Measurements from ENCODE around the gene CDKN1C.

Gene CDKN1C

DNA sequence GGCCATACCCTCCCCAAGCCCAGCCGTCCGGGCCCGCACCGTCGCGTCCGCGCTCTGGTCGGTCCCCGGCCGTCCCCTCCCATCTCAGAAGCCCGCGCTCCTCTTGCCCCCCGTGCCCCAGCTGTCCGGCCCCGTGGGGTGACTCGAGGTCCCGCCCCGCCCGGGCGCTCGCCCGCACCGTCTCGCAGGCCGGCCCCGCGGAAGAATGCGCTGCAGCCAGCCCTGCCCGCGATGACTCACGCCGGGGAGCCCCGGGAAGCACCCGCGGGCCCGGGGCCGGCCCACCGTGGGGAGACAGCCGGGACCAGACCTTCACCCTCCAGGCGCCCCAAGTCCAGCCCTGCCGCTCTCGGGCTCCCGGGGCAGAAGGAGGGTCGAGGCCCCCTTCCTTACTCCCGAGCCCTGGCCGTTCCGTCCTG, 44.0 kb upstream of the CDKN1C start:
- Histone ChIP-seq H3K4me1 (ENCODE audit: control insufficient read depth, insufficient read depth, low read length) (peaks cover 3% of the 10 kb centered on the region; the same call in 1 of the 2 replicates), H3K4me3 (ENCODE audit: low read length) (peak overlapping the region; percentile 38; the same call in 1 of the 2 replicates)
- no CpG with 5 or more reads among the region's 48 CpGs for WGBS (ENCODE audit: insufficient coverage, insufficient read length)

DNA sequence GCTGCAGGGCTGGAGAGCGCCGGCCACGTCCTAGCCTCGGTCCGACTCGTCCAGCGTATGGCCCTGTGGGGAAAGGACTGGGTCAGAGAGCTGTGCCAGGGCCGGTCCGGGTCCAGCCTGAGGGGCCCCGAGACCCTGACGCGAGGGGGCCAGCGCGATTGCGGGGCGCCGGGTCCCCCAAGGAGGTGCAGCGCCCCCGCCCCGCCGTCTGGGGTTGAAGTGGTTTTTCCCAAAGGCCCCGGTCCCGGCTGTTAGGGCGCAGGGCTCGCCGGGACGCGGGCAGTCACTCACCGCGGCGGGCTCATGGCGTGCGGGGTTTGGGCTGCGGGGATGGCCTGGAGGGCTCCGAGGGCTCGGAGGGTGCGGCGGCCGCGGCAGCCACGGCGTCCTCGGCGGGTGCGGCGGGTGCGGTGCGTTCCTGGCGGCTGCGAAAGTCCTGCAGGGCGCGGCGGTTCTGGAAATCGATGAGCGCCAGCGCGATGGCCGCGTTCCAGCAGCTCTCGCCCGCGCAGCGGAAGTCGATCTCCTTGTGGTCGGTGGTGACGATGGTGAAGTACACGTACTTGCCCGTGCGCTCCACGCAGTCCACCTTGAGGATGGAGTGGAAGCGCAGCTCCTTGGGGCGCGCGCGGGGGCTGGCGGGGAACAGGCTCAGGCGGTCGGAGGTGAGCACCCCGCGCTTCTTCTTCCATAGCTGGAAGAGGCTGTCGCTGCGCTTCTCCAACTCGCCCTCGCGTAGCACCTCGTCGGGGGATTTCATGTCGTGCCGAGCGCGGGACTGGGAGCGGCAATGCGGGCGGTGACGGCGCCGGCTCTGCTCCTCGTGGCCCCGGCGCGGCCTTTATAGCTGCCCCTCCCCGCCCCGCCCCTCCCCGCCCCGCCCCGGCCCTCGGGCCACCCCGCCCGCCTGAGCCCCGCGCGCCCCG, 43.3 kb upstream of the CDKN1C start, which contains the start of gene PHLDA2:
TSS of gene PHLDA2 (minus strand) at position 816 of the 926 bp plus-strand sequence. CDS start at position 760, 56 bp downstream.
- peak within 1 kb of the TSS; percentile 38; the same call in 1 of the 2 replicates for H3K4me3 ChIP-seq (ENCODE audit: low read length)
- WGBS (ENCODE audit: insufficient coverage, insufficient read length): no CpG with 5 or more reads among the region's 113 CpGs
- peaks cover 3% of the 10 kb centered on the region; the same call in 1 of the 2 replicates for H3K4me1 ChIP-seq (ENCODE audit: control insufficient read depth, insufficient read depth, low read length)

More for the DNA sequence above, 44.0 kb upstream of the CDKN1C start:
- no peak for DNase-seq (ENCODE audit: low read depth, low spot score)
- Histone ChIP-seq H3K9me3 (ENCODE audit: control insufficient read depth, insufficient read depth, low read length) (no peaks in the 10 kb centered on the region), H3K27ac (ENCODE audit: low read length) (no peak overlapping the region), H3K36me3 (ENCODE audit: control insufficient read depth, insufficient read depth, low read length) (peaks cover 4% of the 10 kb centered on the region; the same call in 1 of the 2 replicates), H3K27me3 (ENCODE audit: control insufficient read depth, insufficient read depth, low read length) (peaks cover 16% of the 10 kb centered on the region)

DNA sequence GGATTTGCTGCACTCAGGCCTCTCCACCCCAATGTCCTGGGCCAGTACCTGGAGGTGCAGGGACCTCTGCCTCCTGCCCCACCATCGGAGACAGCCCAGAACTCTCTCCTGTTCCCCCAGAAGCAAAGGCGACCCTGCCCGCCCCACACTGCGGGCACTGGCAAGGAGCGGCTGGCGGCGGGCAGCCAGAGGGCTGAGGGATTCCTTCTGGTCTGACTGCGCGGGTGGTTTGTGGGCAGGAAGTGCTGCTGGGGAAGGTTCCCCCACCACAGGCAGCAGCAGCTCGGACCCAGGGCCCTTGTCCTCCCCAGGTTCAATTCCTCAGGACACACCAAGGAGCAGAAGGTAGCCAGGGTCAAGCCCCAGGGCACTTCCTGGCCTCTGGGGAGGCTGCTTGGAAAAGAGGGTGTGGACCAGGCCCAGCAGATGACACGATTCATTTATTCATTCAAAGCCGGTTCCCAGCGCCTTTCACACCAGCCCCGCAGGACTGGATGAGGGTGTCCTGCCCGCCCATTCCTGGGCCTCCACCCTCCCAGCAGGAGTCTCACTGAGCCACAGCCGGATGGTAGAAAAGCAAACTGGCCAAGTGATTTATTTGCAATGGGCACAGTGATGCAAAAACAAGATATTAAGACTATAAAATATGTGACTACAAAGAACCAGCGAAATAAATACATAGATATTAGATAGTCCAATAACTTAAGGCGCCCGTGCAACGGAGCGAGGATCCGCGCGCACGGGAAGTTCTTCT, 42.5 kb upstream of the CDKN1C start:
- peaks cover 3% of the 10 kb centered on the region; the same call in 1 of the 2 replicates for H3K4me1 ChIP-seq (ENCODE audit: control insufficient read depth, insufficient read depth, low read length)
- H3K27ac ChIP-seq (ENCODE audit: low read length): no peak overlapping the region
- DNase-seq (ENCODE audit: low read depth, low spot score): no peak
- H3K27me3 ChIP-seq (ENCODE audit: control insufficient read depth, insufficient read depth, low read length): peaks cover 16% of the 10 kb centered on the region
- no peaks in the 10 kb centered on the region for H3K36me3 ChIP-seq (ENCODE audit: control insufficient read depth, insufficient read depth, low read length)
- peak overlapping the region; percentile 28; the same call in 1 of the 2 replicates for H3K4me3 ChIP-seq (ENCODE audit: low read length)
- H3K9me3 ChIP-seq (ENCODE audit: control insufficient read depth, insufficient read depth, low read length): no peaks in the 10 kb centered on the region
- no CpG with 5 or more reads among the region's 25 CpGs for WGBS (ENCODE audit: insufficient coverage, insufficient read length)

More for the DNA sequence above, 43.3 kb upstream of the CDKN1C start, which contains the start of gene PHLDA2:
- no peaks in the 10 kb centered on the region for H3K9me3 ChIP-seq (ENCODE audit: control insufficient read depth, insufficient read depth, low read length)
- H3K27me3 ChIP-seq (ENCODE audit: control insufficient read depth, insufficient read depth, low read length): peaks cover 16% of the 10 kb centered on the region
- H3K27ac ChIP-seq (ENCODE audit: low read length): no peak within 1 kb of the TSS
- H3K36me3 ChIP-seq (ENCODE audit: control insufficient read depth, insufficient read depth, low read length): peaks cover 3% of the 10 kb centered on the region; the same call in 1 of the 2 replicates
- DNase-seq (ENCODE audit: low read depth, low spot score): no peak

DNA sequence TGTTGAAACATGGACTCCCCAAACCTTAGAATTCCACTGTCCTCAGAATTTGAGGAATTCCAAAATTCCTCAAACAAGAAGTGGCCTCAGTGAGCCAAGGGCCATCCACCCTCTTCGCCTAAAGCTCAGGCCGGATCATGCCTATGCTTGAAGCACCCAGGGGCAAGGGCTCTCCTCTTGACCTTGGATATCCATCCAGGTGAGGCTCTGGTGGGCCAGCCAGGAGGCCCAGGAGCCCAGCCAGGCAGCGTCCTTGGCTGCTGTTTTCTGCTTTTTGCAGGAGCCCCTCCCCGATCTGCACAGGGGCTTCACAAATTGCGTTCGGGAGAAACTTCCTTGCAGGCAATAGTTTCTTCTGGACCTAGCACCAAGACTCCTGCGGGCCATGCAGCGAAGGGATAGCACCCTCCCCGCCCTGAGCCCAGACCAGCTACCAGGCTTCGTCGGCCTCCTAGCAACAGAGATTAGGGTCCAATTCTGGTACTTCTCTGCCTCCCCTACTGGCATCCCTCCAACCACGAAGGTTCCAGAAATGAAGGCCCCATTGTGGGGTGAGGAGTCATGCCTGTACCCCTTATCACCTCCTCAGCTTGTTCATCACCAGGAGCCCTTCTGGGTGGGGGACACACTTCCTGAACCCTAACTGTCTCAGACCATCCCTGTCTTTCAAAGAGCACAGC, 41.7 kb upstream of the CDKN1C start:
- Histone ChIP-seq H3K27me3 (ENCODE audit: control insufficient read depth, insufficient read depth, low read length) (peaks cover 16% of the 10 kb centered on the region), H3K4me3 (ENCODE audit: low read length) (no peak overlapping the region), H3K9me3 (ENCODE audit: control insufficient read depth, insufficient read depth, low read length) (no peaks in the 10 kb centered on the region), H3K36me3 (ENCODE audit: control insufficient read depth, insufficient read depth, low read length) (no peaks in the 10 kb centered on the region), H3K4me1 (ENCODE audit: control insufficient read depth, insufficient read depth, low read length) (peaks cover 3% of the 10 kb centered on the region; the same call in 1 of the 2 replicates), H3K27ac (ENCODE audit: low read length) (no peak overlapping the region)
- DNase-seq (ENCODE audit: low read depth, low spot score): no peak
- no CpG with 5 or more reads among the region's 12 CpGs for WGBS (ENCODE audit: insufficient coverage, insufficient read length)

DNA sequence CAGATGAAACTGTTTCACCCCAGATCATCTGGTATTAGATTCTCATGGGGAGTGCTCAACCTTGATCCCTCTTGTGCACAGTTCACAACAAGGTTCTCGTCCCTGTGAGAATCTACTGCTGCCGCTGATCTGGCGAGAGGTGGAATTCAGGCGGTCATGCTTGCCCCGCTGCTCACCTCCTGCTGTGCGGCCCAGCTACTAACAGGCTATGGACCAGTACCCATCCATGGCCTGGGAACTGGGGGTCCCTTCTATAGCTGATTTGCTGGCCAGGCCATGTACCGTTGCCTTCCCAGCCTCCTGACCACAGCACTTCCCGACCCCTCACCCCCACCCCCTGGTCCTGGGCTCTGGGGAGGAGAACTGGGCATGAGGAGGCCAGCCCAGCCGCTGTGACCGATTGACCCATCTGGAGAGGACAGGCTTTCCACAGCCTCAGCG, 41.1 kb upstream of the CDKN1C start:
- H3K4me1 ChIP-seq (ENCODE audit: control insufficient read depth, insufficient read depth, low read length): peaks cover 3% of the 10 kb centered on the region; the same call in 1 of the 2 replicates
- H3K9me3 ChIP-seq (ENCODE audit: control insufficient read depth, insufficient read depth, low read length): no peaks in the 10 kb centered on the region
- H3K36me3 ChIP-seq (ENCODE audit: control insufficient read depth, insufficient read depth, low read length): no peaks in the 10 kb centered on the region
- H3K4me3 ChIP-seq (ENCODE audit: low read length): no peak overlapping the region
- H3K27ac ChIP-seq (ENCODE audit: low read length): no peak overlapping the region
- peaks cover 16% of the 10 kb centered on the region for H3K27me3 ChIP-seq (ENCODE audit: control insufficient read depth, insufficient read depth, low read length)
- no peak for DNase-seq (ENCODE audit: low read depth, low spot score)
- WGBS (ENCODE audit: insufficient coverage, insufficient read length): no CpG with 5 or more reads among the region's 11 CpGs

DNA sequence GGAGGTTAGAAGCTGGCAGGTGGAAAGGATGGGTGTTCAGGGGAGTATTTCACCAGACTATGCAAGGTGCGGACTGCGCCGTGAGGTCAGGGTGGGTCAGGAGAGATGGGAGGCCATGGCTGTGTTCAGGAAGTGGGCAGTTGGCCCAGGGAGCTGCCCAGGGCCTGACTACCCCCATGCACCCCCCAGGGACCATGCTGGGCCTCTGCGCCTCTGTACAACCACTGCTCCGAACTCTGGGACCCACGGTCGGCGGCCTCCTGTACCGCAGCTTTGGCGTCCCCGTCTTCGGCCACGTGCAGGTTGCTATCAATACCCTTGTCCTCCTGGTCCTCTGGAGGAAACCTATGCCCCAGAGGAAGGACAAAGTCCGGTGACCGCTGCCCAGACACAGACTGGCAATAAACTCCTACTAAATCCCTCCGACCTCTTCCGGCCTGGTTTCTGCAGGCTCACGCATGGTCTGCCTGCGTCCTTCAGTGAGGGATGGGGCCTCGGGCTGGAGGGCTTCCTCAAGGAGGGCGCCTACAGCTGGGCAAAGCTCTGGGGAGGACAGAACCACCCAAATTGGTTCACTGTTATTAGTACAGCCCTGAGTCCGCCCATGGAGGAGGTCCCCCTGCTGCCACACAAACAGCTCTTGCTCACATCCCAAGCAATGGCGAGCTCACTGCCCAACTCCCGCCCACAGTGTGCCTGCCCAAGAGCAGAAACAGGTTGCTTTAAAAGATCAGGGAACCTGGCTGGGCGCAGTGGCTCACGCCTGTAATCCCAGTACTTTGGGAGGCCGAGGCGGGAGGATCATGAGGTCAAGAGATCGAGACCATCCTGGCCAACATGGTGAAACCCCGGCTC, 39.5 kb upstream of the CDKN1C start:
- Histone ChIP-seq H3K36me3 (ENCODE audit: control insufficient read depth, insufficient read depth, low read length) (no peaks in the 10 kb centered on the region), H3K4me1 (ENCODE audit: control insufficient read depth, insufficient read depth, low read length) (0 out of 2 replicates have a peak, but pooled peaks cover 1% of the 10 kb centered on the region), H3K9me3 (ENCODE audit: control insufficient read depth, insufficient read depth, low read length) (no peaks in the 10 kb centered on the region), H3K27me3 (ENCODE audit: control insufficient read depth, insufficient read depth, low read length) (peaks cover 16% of the 10 kb centered on the region), H3K4me3 (ENCODE audit: low read length) (no peak overlapping the region), H3K27ac (ENCODE audit: low read length) (no peak overlapping the region)
- WGBS (ENCODE audit: insufficient coverage, insufficient read length): no CpG with 5 or more reads among the region's 30 CpGs
- DNase-seq (ENCODE audit: low read depth, low spot score): no peak

DNA sequence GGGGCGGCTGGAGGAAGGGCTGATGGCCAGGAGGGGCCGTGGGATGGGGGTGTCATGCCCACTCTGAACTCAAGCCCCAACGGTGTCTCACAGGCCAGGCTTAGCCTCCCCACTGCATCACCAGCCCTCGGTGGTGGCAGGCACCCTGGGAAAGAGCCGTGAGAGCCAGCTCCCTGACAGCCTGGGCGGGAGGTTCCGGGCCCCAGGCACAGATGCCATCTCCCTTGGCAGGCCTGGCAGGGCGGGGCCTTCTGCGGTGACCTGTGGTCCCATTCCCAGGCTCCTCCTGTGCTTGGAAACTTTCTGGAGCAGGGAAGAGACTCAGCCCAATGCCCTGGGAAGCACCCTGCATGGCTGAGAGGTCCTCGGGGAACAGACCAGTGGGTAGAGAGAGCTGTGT, 38.8 kb upstream of the CDKN1C start:
- Histone ChIP-seq H3K4me3 (ENCODE audit: low read length) (no peak overlapping the region), H3K27ac (ENCODE audit: low read length) (no peak overlapping the region), H3K4me1 (ENCODE audit: control insufficient read depth, insufficient read depth, low read length) (no peaks in the 10 kb centered on the region), H3K9me3 (ENCODE audit: control insufficient read depth, insufficient read depth, low read length) (no peaks in the 10 kb centered on the region), H3K36me3 (ENCODE audit: control insufficient read depth, insufficient read depth, low read length) (no peaks in the 10 kb centered on the region), H3K27me3 (ENCODE audit: control insufficient read depth, insufficient read depth, low read length) (peaks cover 11% of the 10 kb centered on the region)
- DNase-seq (ENCODE audit: low read depth, low spot score): no peak
- WGBS (ENCODE audit: insufficient coverage, insufficient read length): no CpG with 5 or more reads among the region's 10 CpGs

DNA sequence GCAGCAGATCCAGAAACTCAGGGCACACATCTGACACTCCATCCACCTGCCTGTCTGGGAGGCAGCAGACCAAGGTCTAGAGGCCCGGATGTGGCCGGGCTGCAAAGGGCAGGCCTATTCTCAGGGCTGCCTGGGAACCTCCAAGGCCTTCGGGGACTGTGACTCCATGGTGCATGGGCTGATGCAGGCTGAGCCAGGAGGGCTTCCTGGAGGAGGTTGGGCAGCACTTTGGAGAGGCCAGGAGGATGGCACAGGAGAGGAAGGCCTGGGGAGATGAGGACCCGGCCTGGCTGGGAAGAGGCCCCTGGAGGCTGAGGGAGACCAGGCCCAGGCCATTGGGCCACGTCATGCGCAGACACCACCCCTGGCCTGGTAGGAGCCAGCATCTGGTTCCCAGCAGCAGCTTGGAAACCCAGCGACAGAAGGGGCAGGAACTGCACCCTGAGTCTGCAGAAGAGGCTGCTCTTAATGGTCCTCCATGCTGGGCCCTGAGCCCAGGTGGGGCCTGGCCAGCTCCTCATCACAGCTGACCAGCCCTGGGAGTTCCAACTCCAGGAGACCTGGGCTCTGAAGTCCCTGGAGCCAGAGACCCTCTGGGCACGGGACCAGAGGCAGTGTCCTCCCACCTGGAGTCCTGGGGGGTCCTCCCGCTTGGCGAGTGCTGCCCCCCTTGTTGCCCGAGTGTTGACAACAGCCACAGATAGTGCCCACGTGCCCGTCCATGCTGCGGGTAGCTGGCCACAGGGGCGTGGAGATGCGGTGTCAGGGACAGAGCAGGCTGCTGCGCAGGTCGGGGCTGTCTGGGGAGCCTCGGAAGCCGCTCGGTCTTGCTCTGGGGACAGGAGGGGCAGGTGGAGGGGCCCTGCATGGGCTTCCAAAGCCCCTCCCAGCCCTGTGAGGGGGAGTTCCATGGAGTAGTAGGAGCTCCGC, 38.1 kb upstream of the CDKN1C start:
- WGBS (ENCODE audit: insufficient coverage, insufficient read length): no CpG with 5 or more reads among the region's 22 CpGs
- Histone ChIP-seq H3K4me3 (ENCODE audit: low read length) (no peak overlapping the region), H3K36me3 (ENCODE audit: control insufficient read depth, insufficient read depth, low read length) (no peaks in the 10 kb centered on the region), H3K27me3 (ENCODE audit: control insufficient read depth, insufficient read depth, low read length) (peaks cover 8% of the 10 kb centered on the region), H3K4me1 (ENCODE audit: control insufficient read depth, insufficient read depth, low read length) (no peaks in the 10 kb centered on the region), H3K9me3 (ENCODE audit: control insufficient read depth, insufficient read depth, low read length) (no peaks in the 10 kb centered on the region), H3K27ac (ENCODE audit: low read length) (no peak overlapping the region)
- DNase-seq (ENCODE audit: low read depth, low spot score): no peak

Data from iPS DF 6.9 (cell line).